K562 (cell line): Measurements from ENCODE around the gene PROK1. TPM values are rescaled to one million over a fixed set of nuclear protein-coding genes. Genes with fewer than 3 reads are reported as not detected.
A peak's percentile ranks its signal among the peaks of the same experiment; 100 is the strongest.

ENCODE experiments used
- ATAC-seq: fragments of 200-7000 bp; cut with Tn5 transposase; 3 replicates; pipeline ENCODE4 v1.9.1; 2020; ENCODE audit warnings: moderate library complexity
- BruUV-seq: library from RNA; stranded (reverse); fragments of 400-500 nt; replicated peaks from 2 replicates; lab custom pipeline; 2021; lab: Mats Ljungman, UMichigan
- CTCF ChIA-PET: fragments of 300-600 bp; formaldehyde crosslinking; extraction: SDS; loops from one replicate; lab custom pipeline; 2021; ENCODE audit warnings: low intra/inter-chr PET ratio; lab: Yijun Ruan, JAX
- POLR2A ChIA-PET: fragments of 300-600, 350-650 bp; sonication (Branson Sonifier 250); formaldehyde crosslinking; extraction: SDS; loops from one replicate; lab custom pipeline; 2021; ENCODE audit warnings: antibody characterized with exemption, inconsistent platforms; lab: Yijun Ruan, JAX
- DNase-seq, 4 experiments: peaks; one replicate each; pipeline versions ENCODE4 v3.0.0 to v3.0.0-alpha.2; 2011 to 2018; ENCODE audit warnings: low spot score in 3 of 4, mixed read lengths in 3 of 4; ENCODE audit errors: extremely low read depth in 1 of 4
- FAIRE-seq: peaks from 2 replicates; lab custom pipeline; 2011; peaks lifted over from hg19 to GRCh38; lab: Jason Lieb, UNC
- H2AFZ ChIP-seq: 2 replicates; pipeline ENCODE4 v1.6.0; 2011; ENCODE audit warnings: low read depth, low read length, control low read depth, inconsistent platforms
- H3K27ac ChIP-seq: fragments of 200-600 bp; 3 replicates; pipeline ENCODE4 v1.8.0; 2011; ENCODE audit warnings: low read depth, mild to moderate bottlenecking, control low read depth, inconsistent platforms, low read length, moderate library complexity, mixed read lengths; ENCODE audit errors: extremely low read depth
- H3K27me3 ChIP-seq, 2 experiments: fragments of 300-600 bp in 1 of 2; 2 replicates in 1 of 2; 3 replicates in 1 of 2; pipeline versions ENCODE4 v1.6.0 to v1.8.0; 2011; ENCODE audit warnings: inconsistent platforms in 2 of 2, low read length in 2 of 2, mild to moderate bottlenecking in 1 of 2, mixed read lengths in 1 of 2, moderate library complexity in 1 of 2; ENCODE audit not compliant: control insufficient read depth in 2 of 2, insufficient read depth in 2 of 2
- H3K36me3 ChIP-seq: fragments of 300-600 bp; 3 replicates; pipeline ENCODE4 v1.8.0; 2011; ENCODE audit warnings: mild to moderate bottlenecking, low read length, inconsistent platforms; ENCODE audit not compliant: control insufficient read depth, insufficient read depth
- H3K4me1 ChIP-seq, 2 experiments: fragments of 200-600 bp in 1 of 2; replicated peaks in 1 of 2; 2 replicates in 1 of 2; 3 replicates in 1 of 2; pipeline versions ENCODE4 v1.5.1 to v1.8.0; 2011; ENCODE audit warnings: inconsistent platforms in 2 of 2, low read length in 2 of 2, mild to moderate bottlenecking in 1 of 2, mixed read lengths in 1 of 2, moderate library complexity in 1 of 2; ENCODE audit not compliant: control insufficient read depth in 2 of 2, insufficient read depth in 2 of 2
- H3K4me2 ChIP-seq: 2 replicates; pipeline ENCODE4 v1.6.1; 2011; ENCODE audit warnings: low read length, control low read depth, inconsistent platforms, mixed read lengths; ENCODE audit not compliant: insufficient read depth
- H3K4me3 ChIP-seq: fragments of 200-600 bp; sonication (generic), shearing (Covaris generic); 2 replicates; pipeline ENCODE4 v1.5.1; 2016; ENCODE audit warnings: control low read depth, inconsistent platforms
- H3K79me2 ChIP-seq: fragments of 200-600 bp; 3 replicates; pipeline ENCODE4 v1.8.0; 2011; ENCODE audit warnings: low read length, inconsistent platforms; ENCODE audit not compliant: control insufficient read depth, insufficient read depth
- H3K9ac ChIP-seq, 2 experiments: 2 replicates each; pipeline versions ENCODE4 v1.6.0 to v1.6.1; 2011; ENCODE audit warnings: low read depth in 2 of 2, low read length in 2 of 2, control low read depth in 1 of 2, inconsistent platforms in 1 of 2, mild to moderate bottlenecking in 1 of 2, mixed read lengths in 1 of 2; ENCODE audit not compliant: insufficient read depth in 1 of 2
- H3K9me1 ChIP-seq: one replicate; pipeline ENCODE4 v1.6.0; 2011; ENCODE audit warnings: inconsistent platforms, mild to moderate bottlenecking, low read length, moderate library complexity; ENCODE audit not compliant: control insufficient read depth, insufficient read depth
- H3K9me3 ChIP-seq: replicated peaks from 2 replicates; pipeline ENCODE4 v1.5.1; 2011; ENCODE audit warnings: low read depth, low read length, inconsistent platforms; ENCODE audit not compliant: control insufficient read depth, insufficient read depth
- H4K20me1 ChIP-seq: replicated peaks from 2 replicates; pipeline ENCODE4 v1.6.1; 2011; ENCODE audit warnings: low read length, inconsistent platforms, mixed read lengths; ENCODE audit not compliant: control insufficient read depth, insufficient read depth
- BCOR ChIP-seq: fragments of 450-650 bp; IDR thresholded peaks from 2 replicates; pipeline ENCODE4 v1.6.1; 2016
- CHD1 ChIP-seq: fragments of 200-600 bp; sonication (generic); IDR thresholded peaks from one replicate; pipeline ENCODE4 v1.6.1; 2012; ENCODE audit warnings: mild to moderate bottlenecking, moderate library complexity, low read length, inconsistent platforms
- MAZ ChIP-seq, 2 experiments: fragments of 450-650 bp in 1 of 2; sonication (generic) in 1 of 2; formaldehyde crosslinking; IDR thresholded peaks in 1 of 2; conservative IDR thresholded peaks in 1 of 2; 2 replicates each; pipeline versions ENCODE4 v1.4.0 to v1.5.0; 2020; ENCODE audit warnings: mild to moderate bottlenecking in 1 of 2, missing genetic modification reagents in 1 of 2
- ZNF699 ChIP-seq: fragments of 250-450 bp; sonication (Bioruptor Pico); IDR thresholded peaks from 2 replicates; pipeline ENCODE4 v1.8.0; 2021; ENCODE audit warnings: mild to moderate bottlenecking, moderate library complexity; ENCODE audit not compliant: insufficient replicate concordance
- WGBS: fragments of 100-300 bp; shearing (Covaris generic); methylation state at CpG from one replicate; pipeline ENCODE4 v1.1.6; 2016; ENCODE audit warnings: low coverage, mixed read lengths; ENCODE audit not compliant: insufficient coverage; ENCODE audit errors: missing lambda C conversion rate; 5-methylcytosine and 5-hydroxymethylcytosine counted together
- in situ Hi-C: fragments of 300-500 bp; cut with MboI; formaldehyde crosslinking; loops from 4 replicates; pipeline ENCODE4 v1.15.0; 2018; ENCODE audit warnings: inconsistent platforms, mixed read lengths
- intact Hi-C: fragments of 100-400 bp; cut with micrococcal nuclease; formaldehyde crosslinking; loops from 2 replicates; pipeline ENCODE4 v1.14.2; 2022
- polyA plus RNA-seq, 8 experiments: library from polyadenylated mRNA; depleted of rRNA in 4 of 8; stranded (reverse) in 5 of 8; unstranded in 3 of 8; fragments of >200 nt; fragmentation: Nextera tagmentation in 2 of 8; fragmentation: Illumina TruSeq in 1 of 8; extraction: Ambion mirVana in 2 of 8; extraction: Trizol in 1 of 8; gene quantifications; 2 replicates each; pipeline versions ENCODE4 v1.2.1 to v1.2.3, GENCODE V29; 2011 to 2014; ENCODE audit warnings: inconsistent platforms in 1 of 8, missing spikeins in 1 of 8
- total RNA-seq, 7 experiments: library from RNA; depleted of rRNA in 6 of 7; stranded (reverse); fragments of >200 nt in 6 of 7; fragmentation: Illumina TruSeq in 2 of 7; extraction: Trizol in 2 of 7; gene quantifications; 2 replicates each; pipeline versions ENCODE4 v1.2.1 to v1.2.3, GENCODE V29; 2011 to 2021; ENCODE audit warnings: low replicate concordance in 1 of 7
- TF ChIP-seq, protein P1 (sequence below), 3 experiments: fragments of 200-800 bp in 1 of 3; sonication (Bioruptor generic) in 1 of 3; sonication (generic) in 1 of 3; formaldehyde crosslinking in 1 of 3; IDR thresholded peaks; 2 replicates each; pipeline versions ENCODE4 v1.6.1 to v1.8.0; 2016 to 2022; ENCODE audit warnings: mild to moderate bottlenecking in 2 of 3, missing compliant biosample characterization in 2 of 3, missing genetic modification characterization in 2 of 3, missing genetic modification reagents in 1 of 3

Gene PROK1
- total and polyA plus RNA-seq, 9 of the 15 experiments (the other 6 are each of a cell fraction or from before 2014, with no cell fraction given): 0.15 TPM; not detected in 8

DNA sequence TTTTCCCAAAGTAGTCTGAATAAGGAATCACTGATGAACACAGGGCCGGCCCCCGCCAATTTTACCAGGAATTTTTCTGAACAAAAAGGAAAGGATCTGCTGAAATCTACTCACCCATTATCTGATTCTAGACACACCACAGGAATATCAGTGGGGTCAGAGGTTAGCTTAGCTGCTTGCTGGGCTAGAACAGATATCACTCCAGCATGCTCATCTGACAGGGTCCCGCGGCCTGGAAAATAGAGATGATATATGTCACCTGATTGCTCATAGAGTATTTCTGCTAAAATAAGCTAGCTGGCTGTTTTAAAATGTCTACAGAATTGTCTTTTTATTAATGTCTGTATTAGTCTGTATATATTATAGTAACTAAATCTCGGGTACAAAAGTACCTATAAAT is 47.1 kb upstream of the PROK1 start (continued):
- TF ChIP-seq ZNF699 (CRISPR knock-in tag) (no peak), BCOR (no peak)

DNA sequence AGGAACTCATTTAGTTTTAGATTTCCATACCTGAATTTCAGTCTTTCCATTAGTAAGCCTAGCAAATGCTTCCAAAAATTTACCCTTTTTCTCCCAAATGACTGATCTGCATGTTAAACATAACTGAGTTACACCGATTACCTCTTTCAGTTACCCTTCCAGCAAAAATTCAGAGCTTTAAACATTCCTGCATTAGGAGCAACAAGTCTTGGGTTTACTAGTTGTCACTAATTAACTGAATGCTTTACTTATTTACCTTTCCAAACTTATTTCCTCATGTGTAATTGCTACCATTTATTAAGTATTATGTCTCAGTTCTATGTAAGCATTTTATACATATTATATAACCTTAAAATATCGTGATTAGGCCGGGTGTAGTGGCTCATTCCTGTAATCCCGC is 46.5 kb upstream of the PROK1 start:
- POLR2A ChIA-PET: interaction anchor here (1.0 to 2.7 kb wide), 4 partner anchors 9 to 66 kb away, joined by 3 to 7 read pairs (median 5); no protein-coding TSS in a partner anchor
- FAIRE-seq: no peak
- CTCF ChIA-PET: no interaction called here

More for the DNA sequence above, 46.5 kb upstream of the PROK1 start:
- DNase-seq: no peak
- no peak overlapping the region for H3K4me2 ChIP-seq
- no peak overlapping the region for H3K9ac ChIP-seq
- peaks cover 62% of the 10 kb centered on the region for H3K36me3 ChIP-seq
- no peaks in the 10 kb centered on the region for H3K9me1 ChIP-seq
- no peaks in the 10 kb centered on the region for H3K27me3 ChIP-seq
- peaks cover 5 to 15% of the 10 kb centered on the region in 2 experiments; a peak in 3 of 5 replicates for H3K4me1 ChIP-seq
- intact Hi-C loops (no loop called here), in situ Hi-C loops (no loop called here)
- no peaks in the 10 kb centered on the region for H3K9me3 ChIP-seq
- BruUV-seq: no TSS peak
- no peak overlapping the region for H2AFZ ChIP-seq
- 0 out of 4 replicates have a peak, but pooled peaks of 1 of the 2 experiments have one; percentile 16 for TF ChIP-seq MAZ (CRISPR knock-in tag; conservative IDR thresholded peaks at IDR 0.05 in 1 of 2, IDR thresholded peaks at IDR 0.05 in 1 of 2)
- TF ChIP-seq CHD1: no peak
- TF ChIP-seq, protein P1, sequence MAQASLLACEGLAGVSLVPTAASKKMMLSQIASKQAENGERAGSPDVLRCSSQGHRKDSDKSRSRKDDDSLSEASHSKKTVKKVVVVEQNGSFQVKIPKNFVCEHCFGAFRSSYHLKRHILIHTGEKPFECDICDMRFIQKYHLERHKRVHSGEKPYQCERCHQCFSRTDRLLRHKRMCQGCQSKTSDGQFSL (CRISPR knock-in tag; IDR thresholded peaks at IDR 0.05): no peak
- TF ChIP-seq, protein P1 (tag; IDR thresholded peaks at IDR 0.05): no peak
- H3K79me2 ChIP-seq: peaks cover 34% of the 10 kb centered on the region
- no peaks in the 10 kb centered on the region for H4K20me1 ChIP-seq
- H3K4me3 ChIP-seq: no peak overlapping the region
- ATAC-seq: no peak
- no peak overlapping the region for H3K27ac ChIP-seq
- WGBS: 84% methylated on average over 4 of the region's 4 CpGs
